GM19397 (cell line): Measurements from ENCODE around the gene MRPS33.
"Not testable (repeated sequence)": the region's sequence is repeated elsewhere in the genome, so short reads cannot be mapped to it uniquely, and the experiment has no call there.

Experiments used
- ATAC-seq: cut with Tn5 transposase; IDR thresholded peaks from one replicate; pipeline ENCODE4 v1.9.1; 2021; ENCODE audit warnings: mild to moderate bottlenecking, moderate library complexity; ENCODE audit not compliant: unreplicated experiment

MRPS33 gene

GRCh38 chr7:140956997-140957396 lies 57.8 kb downstream of the MRPS33 start:
- ATAC-seq, result not testable (repeated sequence)
